Prostate gland (tissue), 2 donors: Measurements from ENCODE around the gene PLXDC2. TPM values are rescaled to one million over a fixed set of nuclear protein-coding genes. Genes with fewer than 3 reads are reported as not detected.

Source experiments
- DNase-seq: peaks from one replicate; pipeline ENCODE4 v3.0.0-alpha.2; 2019; ENCODE audit warnings: low spot score
- H3K27ac ChIP-seq, 2 donors: fragments of 200-600 bp; sonication (generic); 2 replicates each; pipeline ENCODE4 v1.5.1; 2017 to 2019
- H3K27me3 ChIP-seq: fragments of 200-600 bp; sonication (generic); replicated peaks from 2 replicates; pipeline ENCODE4 v1.5.1; 2019; ENCODE audit not compliant: insufficient read depth
- H3K36me3 ChIP-seq, 2 donors: fragments of 200-600 bp; sonication (generic); 1 replicate in 1 of 2; 2 replicates in 1 of 2; pipeline versions ENCODE4 v1.5.1 to v1.8.1; 2017 to 2019
- H3K4me1 ChIP-seq: fragments of 200-600 bp; sonication (generic); replicated peaks from 2 replicates; pipeline ENCODE4 v1.5.1; 2019
- H3K4me3 ChIP-seq, 2 donors: fragments of 200-600 bp; sonication (generic); 2 replicates each; pipeline ENCODE4 v1.5.1; 2017 to 2019
- H3K9me3 ChIP-seq: fragments of 200-600 bp; sonication (generic); 2 replicates; pipeline ENCODE4 v1.5.1; 2017
- CTCF ChIP-seq, 4 experiments: fragments of 200-600 bp in 2 of 4; fragments of 450-650 bp in 2 of 4; sonication (generic) in 2 of 4; IDR thresholded peaks; 1 replicate in 3 of 4; 2 replicates in 1 of 4; pipeline ENCODE4 v1.5.1; 2016 to 2019; ENCODE audit warnings: antibody characterized with exemption in 4 of 4, mild to moderate bottlenecking in 2 of 4, moderate library complexity in 2 of 4
- POLR2A ChIP-seq: fragments of 450-650 bp; IDR thresholded peaks from one replicate; pipeline ENCODE4 v1.6.1; 2016; ENCODE audit warnings: antibody characterized with exemption, mild to moderate bottlenecking
- POLR2AphosphoS5 ChIP-seq: sonication (generic); formaldehyde crosslinking; IDR thresholded peaks from one replicate; pipeline ENCODE4 v1.6.1; 2017; ENCODE audit warnings: antibody characterized with exemption
- WGBS: methylation state at CpG from one replicate; pipeline ENCODE4 v1.1.5; 2018; 5-methylcytosine and 5-hydroxymethylcytosine counted together
- intact Hi-C: fragments of 100-400 bp; cut with DNase I; formaldehyde crosslinking; loops from one replicate; pipeline ENCODE4 v1.14.2; 2022
- total RNA-seq, 2 donors: library from RNA; depleted of rRNA; stranded (reverse); fragments of >200 nt; gene quantifications; one replicate each; pipeline ENCODE4 v1.1.0, GENCODE V29; 2016

The PLXDC2 gene
- total RNA-seq, 2 donors from 2014 or later = 19.6 to 83.6 TPM

- Histone ChIP-seq H3K4me3 (no peak overlapping the region), H3K9me3 (no peaks in the 10 kb centered on the region), H3K27me3 (no peaks in the 10 kb centered on the region), H3K4me1 (no peaks in the 10 kb centered on the region), H3K36me3 (no peaks in the 10 kb centered on the region), H3K27ac (no peak overlapping the region)
- no peak for TF ChIP-seq POLR2AphosphoS5
- TF ChIP-seq CTCF (IDR thresholded peaks at IDR 0.05) = no peak
- no peak for TF ChIP-seq POLR2A
- DNase-seq = no peak
- intact Hi-C loops = no loop called here
Measured at GRCh38 chr10:19968745-19969144, 152.5 kb downstream of the PLXDC2 start.

DNA sequence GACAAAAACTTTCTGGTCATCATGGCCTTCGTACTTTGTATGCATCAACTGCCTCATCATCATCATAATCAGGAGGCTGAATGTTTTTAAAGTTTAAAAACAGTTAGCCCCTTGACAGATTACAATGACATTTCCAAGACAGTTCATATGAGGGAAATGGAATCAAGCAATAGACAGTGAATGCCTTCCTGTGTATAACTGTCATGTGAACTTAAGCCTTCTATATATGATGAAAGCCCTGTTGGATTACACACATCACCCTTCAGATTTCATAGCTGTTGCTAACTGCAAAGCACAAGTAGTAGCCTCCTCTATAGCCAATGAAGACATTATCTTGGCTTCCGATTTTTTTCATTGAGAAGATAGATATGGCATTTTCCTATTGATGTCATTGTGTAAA lies 154.0 kb downstream of the PLXDC2 start:
- Histone ChIP-seq H3K4me1 (no peaks in the 10 kb centered on the region), H3K27me3 (no peaks in the 10 kb centered on the region), H3K27ac (no peak overlapping the region), H3K36me3 (no peaks in the 10 kb centered on the region), H3K4me3 (no peak overlapping the region), H3K9me3 (no peaks in the 10 kb centered on the region)
- DNase-seq = no peak
- intact Hi-C loops = no loop called here
- TF ChIP-seq POLR2A = no peak
- TF ChIP-seq POLR2AphosphoS5 = no peak
- TF ChIP-seq CTCF (IDR thresholded peaks at IDR 0.05) = no peak
- WGBS = 85% methylated on average over 2 of the region's 2 CpGs

DNA sequence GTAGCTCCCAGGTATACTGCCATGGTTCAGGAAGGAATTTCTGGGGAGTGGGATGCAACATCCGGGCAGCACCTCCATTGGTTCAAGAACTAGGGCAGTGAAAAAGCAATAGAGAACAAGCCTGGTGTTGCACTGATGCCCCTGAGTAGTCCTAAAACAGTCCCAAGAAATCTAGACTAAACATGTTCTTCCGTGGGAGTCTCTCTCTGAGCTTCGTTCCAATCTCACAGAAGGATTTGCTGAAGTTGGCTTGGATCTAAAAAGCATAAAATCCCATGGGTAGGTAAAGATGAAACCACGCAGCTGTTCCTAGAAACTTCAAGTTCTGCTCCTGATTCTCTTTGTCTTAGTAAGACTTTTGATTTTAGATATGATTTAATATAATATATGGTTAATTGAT lies 154.5 kb downstream of the PLXDC2 start:
- H3K27me3 ChIP-seq = no peaks in the 10 kb centered on the region
- intact Hi-C loops = no loop called here
- no peak overlapping the region for H3K4me3 ChIP-seq
- H3K36me3 ChIP-seq = no peaks in the 10 kb centered on the region
- WGBS = 47% methylated on average over 4 of the region's 4 CpGs
- no peaks in the 10 kb centered on the region for H3K9me3 ChIP-seq
- H3K27ac ChIP-seq = no peak overlapping the region
- H3K4me1 ChIP-seq = no peaks in the 10 kb centered on the region
- TF ChIP-seq CTCF (IDR thresholded peaks at IDR 0.05) = no peak
- no peak for TF ChIP-seq POLR2AphosphoS5
- no peak for TF ChIP-seq POLR2A
- no peak for DNase-seq

GRCh38 chr10:19971343-19972052 lies 155.3 kb downstream of the PLXDC2 start:
- no peak overlapping the region for H3K4me3 ChIP-seq
- DNase-seq = no peak
- TF ChIP-seq POLR2A = no peak
- no peak for TF ChIP-seq POLR2AphosphoS5
- no peak for TF ChIP-seq CTCF (IDR thresholded peaks at IDR 0.05)
- WGBS = 54% methylated on average over 9 of the region's 9 CpGs
- no peaks in the 10 kb centered on the region for H3K36me3 ChIP-seq
- H3K4me1 ChIP-seq = no peaks in the 10 kb centered on the region
- no peaks in the 10 kb centered on the region for H3K9me3 ChIP-seq
- no peaks in the 10 kb centered on the region for H3K27me3 ChIP-seq
- intact Hi-C loops = no loop called here
- no peak overlapping the region for H3K27ac ChIP-seq

GRCh38 chr10:19974138-19974537 lies 157.9 kb downstream of the PLXDC2 start:
- no peak overlapping the region for H3K27ac ChIP-seq
- TF ChIP-seq POLR2A = no peak
- TF ChIP-seq CTCF (IDR thresholded peaks at IDR 0.05) = no peak
- no peak for TF ChIP-seq POLR2AphosphoS5
- H3K9me3 ChIP-seq = no peaks in the 10 kb centered on the region
- no peak for DNase-seq
- no peaks in the 10 kb centered on the region for H3K27me3 ChIP-seq
- intact Hi-C loops = no loop called here
- H3K36me3 ChIP-seq = no peaks in the 10 kb centered on the region
- no peaks in the 10 kb centered on the region for H3K4me1 ChIP-seq
- no peak overlapping the region for H3K4me3 ChIP-seq
- WGBS = 72% methylated on average over 1 of the region's 1 CpG
